BE2C (cell line): ENCODE measurements around the gene KIF16B.

Experiments
- DNase-seq: peaks from one replicate; pipeline ENCODE4 v3.0.0-alpha.2; 2020
- H3K27me3 ChIP-seq: fragments of 250-450 bp; sonication (Bioruptor Pico); 2 replicates; pipeline ENCODE4 v1.5.1; 2020; ENCODE audit warnings: mild to moderate bottlenecking
- H3K36me3 ChIP-seq: fragments of 250-450 bp; sonication (Bioruptor Pico); 2 replicates; pipeline ENCODE4 v1.5.1; 2020; ENCODE audit warnings: mild to moderate bottlenecking
- H3K4me1 ChIP-seq: fragments of 250-450 bp; sonication (Bioruptor Pico); 2 replicates; pipeline ENCODE4 v1.5.1; 2020
- H3K4me3 ChIP-seq: 2 replicates; pipeline ENCODE4 v1.5.1; 2011; ENCODE audit warnings: low read depth, low read length
- H3K9me3 ChIP-seq: fragments of 250-450 bp; sonication (Bioruptor Pico); 2 replicates; pipeline ENCODE4 v1.5.1; 2020
- CTCF ChIP-seq: IDR thresholded peaks from 2 replicates; pipeline ENCODE4 v1.5.1; 2012; ENCODE audit warnings: mild to moderate bottlenecking, low read depth, low read length

KIF16B gene

GRCh38 chr20:16488616-16489015 is 84.6 kb downstream of the KIF16B start:
- DNase-seq = no peak
- Histone ChIP-seq H3K4me3 (no peak overlapping the region), H3K9me3 (no peaks in the 10 kb centered on the region), H3K27me3 (no peaks in the 10 kb centered on the region), H3K4me1 (no peaks in the 10 kb centered on the region), H3K36me3 (no peaks in the 10 kb centered on the region)
- TF ChIP-seq CTCF = no peak

DNA sequence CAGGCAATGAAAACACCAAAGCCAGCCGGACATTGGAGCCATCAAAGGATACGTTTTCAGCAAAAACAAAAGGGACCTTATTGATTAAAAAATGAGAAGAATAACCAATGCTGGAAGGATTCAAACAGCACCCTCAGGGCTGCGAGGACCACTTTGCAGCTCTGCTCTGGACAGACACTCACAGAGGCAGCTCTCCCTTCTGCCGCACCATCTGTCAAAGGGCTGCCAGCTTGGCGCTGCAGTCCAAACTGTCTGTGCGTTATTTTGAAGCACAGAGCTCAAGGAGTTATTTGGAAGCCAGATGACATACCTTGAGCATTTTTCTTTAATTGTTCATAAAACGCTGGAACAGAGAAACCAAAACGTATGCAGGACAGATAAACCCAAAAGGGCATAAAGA is 85.2 kb downstream of the KIF16B start:
- Histone ChIP-seq H3K36me3 (no peaks in the 10 kb centered on the region), H3K27me3 (no peaks in the 10 kb centered on the region), H3K9me3 (no peaks in the 10 kb centered on the region), H3K4me1 (no peaks in the 10 kb centered on the region), H3K4me3 (no peak overlapping the region)
- DNase-seq = no peak
- TF ChIP-seq CTCF = no peak

DNA sequence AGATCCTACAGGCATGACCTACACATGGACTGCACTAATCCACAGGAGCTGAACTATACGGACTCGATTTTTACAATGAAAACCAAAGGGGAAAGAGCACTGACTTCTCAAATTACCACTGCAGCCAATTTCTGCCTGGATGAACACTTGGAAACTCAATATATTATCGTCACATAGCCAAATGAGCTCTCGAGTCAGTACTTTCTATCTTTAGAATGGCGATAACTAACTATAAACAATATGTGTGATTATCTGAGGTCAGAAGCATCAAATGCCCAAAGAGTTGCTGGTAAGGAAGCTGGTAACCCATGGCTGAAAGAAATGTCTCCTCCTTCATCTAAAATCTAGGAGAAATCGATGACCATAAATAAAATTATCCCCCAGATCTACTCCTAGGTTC is 86.7 kb downstream of the KIF16B start:
- no peak for DNase-seq
- no peaks in the 10 kb centered on the region for H3K4me1 ChIP-seq
- TF ChIP-seq CTCF = no peak
- H3K9me3 ChIP-seq = no peaks in the 10 kb centered on the region
- no peak overlapping the region for H3K4me3 ChIP-seq
- H3K36me3 ChIP-seq = no peaks in the 10 kb centered on the region
- H3K27me3 ChIP-seq = no peaks in the 10 kb centered on the region

GRCh38 chr20:16485401-16485800 is 87.8 kb downstream of the KIF16B start:
- Histone ChIP-seq H3K4me1 (no peaks in the 10 kb centered on the region), H3K36me3 (no peaks in the 10 kb centered on the region), H3K4me3 (no peak overlapping the region), H3K27me3 (no peaks in the 10 kb centered on the region), H3K9me3 (no peaks in the 10 kb centered on the region)
- TF ChIP-seq CTCF = no peak
- no peak for DNase-seq

DNA sequence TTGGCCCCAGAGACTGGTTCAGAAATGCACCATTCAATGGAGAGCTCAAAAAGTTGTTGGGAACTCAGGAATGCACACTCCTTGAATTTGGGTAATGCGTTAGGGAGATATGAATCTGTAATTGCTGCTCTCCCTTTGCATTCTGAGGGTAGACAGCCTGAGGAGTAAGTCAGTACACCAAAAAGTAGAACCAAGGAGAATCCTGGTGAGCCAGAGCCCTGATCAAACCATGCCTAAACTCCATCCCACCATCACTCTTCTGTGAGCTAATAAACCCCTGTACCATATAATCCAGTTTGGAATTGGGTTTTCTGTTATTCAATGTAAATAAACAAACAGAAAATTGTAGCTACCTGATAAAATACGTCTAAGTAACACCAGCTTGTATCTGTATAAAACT is 90.2 kb downstream of the KIF16B start:
- no peak for DNase-seq
- Histone ChIP-seq H3K27me3 (no peaks in the 10 kb centered on the region), H3K4me1 (no peaks in the 10 kb centered on the region), H3K36me3 (no peaks in the 10 kb centered on the region), H3K9me3 (no peaks in the 10 kb centered on the region), H3K4me3 (no peak overlapping the region)
- no peak for TF ChIP-seq CTCF

DNA sequence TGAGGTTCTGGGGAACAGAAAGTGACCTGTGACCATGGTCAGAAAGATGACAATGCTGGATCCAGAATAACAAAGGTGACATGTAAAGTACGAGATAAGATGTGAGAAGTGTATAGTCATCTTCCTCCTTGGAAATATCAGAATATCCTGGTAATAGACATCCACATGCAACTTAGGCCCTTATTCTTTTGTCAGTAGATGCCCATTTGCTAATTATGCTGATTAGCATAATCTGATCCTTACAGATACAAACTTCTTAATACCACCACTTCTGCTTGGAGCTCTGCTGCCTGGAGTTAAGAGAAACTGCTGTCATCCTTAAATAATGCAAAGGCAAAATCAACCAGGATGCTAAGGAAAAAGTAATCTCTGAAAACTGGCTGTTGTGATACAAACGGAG is 91.3 kb downstream of the KIF16B start:
- TF ChIP-seq CTCF = no peak
- no peaks in the 10 kb centered on the region for H3K36me3 ChIP-seq

More for the DNA sequence above, 91.3 kb downstream of the KIF16B start:
- Histone ChIP-seq H3K27me3 (no peaks in the 10 kb centered on the region), H3K9me3 (no peaks in the 10 kb centered on the region), H3K4me1 (no peaks in the 10 kb centered on the region), H3K4me3 (no peak overlapping the region)
- DNase-seq = no peak
